ENCODE measurements around the gene SHROOM3.

GRCh38 chr4:76576824-76577223 lies 141.8 kb downstream of the SHROOM3 start:
- no peak for TF ChIP-seq POLR2A (IDR thresholded peaks at IDR 0.05)
- TF ChIP-seq CTCF (IDR thresholded peaks at IDR 0.05), result no peak
- no peak for TF ChIP-seq EP300 (IDR thresholded peaks at IDR 0.05)
- no peak for TF ChIP-seq POLR2AphosphoS5 (IDR thresholded peaks at IDR 0.05)
